ENCODE data around the gene FBLN7.

DNA sequence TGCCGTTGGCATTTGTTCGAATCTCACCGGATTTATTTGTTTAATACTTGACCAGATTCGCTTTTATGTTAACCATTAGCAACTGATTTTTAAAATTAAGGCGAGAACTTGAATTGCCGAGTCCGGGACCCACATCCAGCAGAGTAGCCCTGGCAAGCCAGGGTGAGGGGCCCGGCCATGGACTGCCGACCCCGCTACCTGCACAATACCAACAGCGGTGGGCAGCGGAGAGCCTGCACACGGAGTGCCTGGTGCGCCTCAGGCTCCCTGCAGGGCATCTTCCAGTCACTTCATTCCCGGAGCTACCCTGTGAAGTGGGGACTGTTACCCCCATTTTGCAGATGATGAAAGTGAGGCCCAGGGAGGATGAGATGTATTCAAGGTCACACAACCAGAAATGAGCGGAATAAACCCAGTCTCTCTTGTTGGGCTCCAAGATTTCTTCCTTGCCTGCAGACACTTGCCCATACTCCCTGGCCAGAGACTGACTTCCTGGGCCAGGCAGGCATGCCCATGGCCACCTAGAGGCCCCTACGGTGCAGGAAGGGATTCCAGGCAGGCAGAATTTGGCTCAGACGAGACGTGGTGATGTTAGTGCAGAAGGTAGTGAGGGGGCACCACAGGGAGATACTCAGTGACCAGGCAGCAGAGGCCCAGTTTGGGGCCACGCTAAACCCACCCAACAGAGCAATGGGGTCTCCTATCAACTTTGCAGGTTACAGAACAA, 2.9 kb downstream of the FBLN7 start:
- TF ChIP-seq, protein P1, sequence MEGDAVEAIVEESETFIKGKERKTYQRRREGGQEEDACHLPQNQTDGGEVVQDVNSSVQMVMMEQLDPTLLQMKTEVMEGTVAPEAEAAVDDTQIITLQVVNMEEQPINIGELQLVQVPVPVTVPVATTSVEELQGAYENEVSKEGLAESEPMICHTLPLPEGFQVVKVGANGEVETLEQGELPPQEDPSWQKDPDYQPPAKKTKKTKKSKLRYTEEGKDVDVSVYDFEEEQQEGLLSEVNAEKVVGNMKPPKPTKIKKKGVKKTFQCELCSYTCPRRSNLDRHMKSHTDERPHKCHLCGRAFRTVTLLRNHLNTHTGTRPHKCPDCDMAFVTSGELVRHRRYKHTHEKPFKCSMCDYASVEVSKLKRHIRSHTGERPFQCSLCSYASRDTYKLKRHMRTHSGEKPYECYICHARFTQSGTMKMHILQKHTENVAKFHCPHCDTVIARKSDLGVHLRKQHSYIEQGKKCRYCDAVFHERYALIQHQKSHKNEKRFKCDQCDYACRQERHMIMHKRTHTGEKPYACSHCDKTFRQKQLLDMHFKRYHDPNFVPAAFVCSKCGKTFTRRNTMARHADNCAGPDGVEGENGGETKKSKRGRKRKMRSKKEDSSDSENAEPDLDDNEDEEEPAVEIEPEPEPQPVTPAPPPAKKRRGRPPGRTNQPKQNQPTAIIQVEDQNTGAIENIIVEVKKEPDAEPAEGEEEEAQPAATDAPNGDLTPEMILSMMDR (IDR thresholded peaks at IDR 0.05) = no peak
- TF ChIP-seq POLR2AphosphoS5 (IDR thresholded peaks at IDR 0.05) (no peak), POLR2A (IDR thresholded peaks at IDR 0.05) (no peak)
